Cardiac muscle cell (in vitro differentiated cells and primary cell): ENCODE results near the gene ADAM12. TPM values are rescaled to one million over a fixed set of nuclear protein-coding genes. Genes with fewer than 3 reads are reported as not detected.

Source experiments
- DNase-seq, 2 donors: peaks; one replicate each; pipeline versions ENCODE4 v3.0.0 to v3.0.0-alpha.2; 2010 to 2017; ENCODE audit warnings: low read depth in 1 of 2, low spot score in 1 of 2
- H3K27ac ChIP-seq: fragments of 200-600 bp; sonication (generic); 2 replicates; pipeline ENCODE4 v1.5.1; 2016
- H3K27me3 ChIP-seq: fragments of 200-600 bp; sonication (generic); 2 replicates; pipeline ENCODE4 v1.6.0; 2016; ENCODE audit warnings: control low read depth
- H3K36me3 ChIP-seq: fragments of 200-600 bp; sonication (generic); 2 replicates; pipeline ENCODE4 v1.5.1; 2016; ENCODE audit warnings: control low read depth
- H3K4me1 ChIP-seq: fragments of 200-600 bp; sonication (generic); 2 replicates; pipeline ENCODE4 v1.8.1; 2017; ENCODE audit warnings: low read depth, mild to moderate bottlenecking, mixed run types
- H3K4me3 ChIP-seq: fragments of 200-600 bp; sonication (generic); 2 replicates; pipeline ENCODE4 v1.5.1; 2016; ENCODE audit warnings: mild to moderate bottlenecking
- H3K9me3 ChIP-seq: fragments of 200-600 bp; sonication (generic); 2 replicates; pipeline ENCODE4 v1.5.1; 2017; ENCODE audit warnings: low read depth, mild to moderate bottlenecking, control low read depth
- polyA plus RNA-seq: library from polyadenylated mRNA; unstranded; fragments of >200 nt; fragmentation: Nextera tagmentation; extraction: Ambion mirVana; gene quantifications from 2 replicates; pipeline ENCODE4 v1.2.1, GENCODE V29; 2016
- total RNA-seq: library from RNA; depleted of rRNA; stranded (reverse); fragments of >200 nt; gene quantifications from 2 replicates; pipeline ENCODE4 v1.2.3, GENCODE V29; 2016
- TF ChIP-seq, protein P1 (sequence below): IDR thresholded peaks from 2 replicates; pipeline ENCODE4 v1.5.1; 2012; ENCODE audit warnings: low read depth, mild to moderate bottlenecking, low read length

The ADAM12 gene
- total and polyA plus RNA-seq, 2 experiments from 2014 or later, result 0.18 to 1.1 TPM

DNA sequence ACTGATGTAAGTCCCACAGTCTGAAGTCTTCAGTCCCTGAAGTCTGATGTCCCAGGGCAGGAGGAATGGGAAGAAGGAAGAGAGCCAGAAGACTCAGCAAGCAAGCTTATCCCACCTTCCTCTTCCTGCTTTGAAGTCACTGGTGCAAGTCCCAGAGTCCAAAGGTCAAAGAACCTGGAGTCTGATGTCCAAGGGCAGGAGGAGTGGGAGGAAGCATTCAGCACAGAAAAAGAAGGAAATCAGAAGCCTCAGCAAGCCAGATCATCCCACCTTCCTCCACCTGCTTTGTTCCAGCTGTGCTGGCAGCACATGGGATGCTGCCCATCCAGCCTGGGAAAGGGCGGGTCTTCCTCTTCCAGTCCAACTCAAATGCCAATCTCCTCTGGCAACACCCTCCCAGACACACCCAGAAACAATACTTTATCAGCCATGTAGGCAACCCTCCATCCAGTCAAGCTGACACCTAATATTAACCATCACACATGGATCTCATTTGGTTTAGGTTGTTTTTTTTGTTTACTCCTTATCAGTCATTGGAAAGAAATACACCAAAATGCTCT is 50.9 kb downstream of the ADAM12 start:
- peaks cover 50% of the 10 kb centered on the region for H3K27me3 ChIP-seq
- DNase-seq, result no peak
- no peak overlapping the region for H3K27ac ChIP-seq
- H3K4me3 ChIP-seq, result no peak overlapping the region
- no peaks in the 10 kb centered on the region for H3K9me3 ChIP-seq
- peaks cover 3% of the 10 kb centered on the region for H3K4me1 ChIP-seq
- TF ChIP-seq, protein P1, sequence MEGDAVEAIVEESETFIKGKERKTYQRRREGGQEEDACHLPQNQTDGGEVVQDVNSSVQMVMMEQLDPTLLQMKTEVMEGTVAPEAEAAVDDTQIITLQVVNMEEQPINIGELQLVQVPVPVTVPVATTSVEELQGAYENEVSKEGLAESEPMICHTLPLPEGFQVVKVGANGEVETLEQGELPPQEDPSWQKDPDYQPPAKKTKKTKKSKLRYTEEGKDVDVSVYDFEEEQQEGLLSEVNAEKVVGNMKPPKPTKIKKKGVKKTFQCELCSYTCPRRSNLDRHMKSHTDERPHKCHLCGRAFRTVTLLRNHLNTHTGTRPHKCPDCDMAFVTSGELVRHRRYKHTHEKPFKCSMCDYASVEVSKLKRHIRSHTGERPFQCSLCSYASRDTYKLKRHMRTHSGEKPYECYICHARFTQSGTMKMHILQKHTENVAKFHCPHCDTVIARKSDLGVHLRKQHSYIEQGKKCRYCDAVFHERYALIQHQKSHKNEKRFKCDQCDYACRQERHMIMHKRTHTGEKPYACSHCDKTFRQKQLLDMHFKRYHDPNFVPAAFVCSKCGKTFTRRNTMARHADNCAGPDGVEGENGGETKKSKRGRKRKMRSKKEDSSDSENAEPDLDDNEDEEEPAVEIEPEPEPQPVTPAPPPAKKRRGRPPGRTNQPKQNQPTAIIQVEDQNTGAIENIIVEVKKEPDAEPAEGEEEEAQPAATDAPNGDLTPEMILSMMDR, result no peak
- H3K36me3 ChIP-seq, result no peaks in the 10 kb centered on the region

DNA sequence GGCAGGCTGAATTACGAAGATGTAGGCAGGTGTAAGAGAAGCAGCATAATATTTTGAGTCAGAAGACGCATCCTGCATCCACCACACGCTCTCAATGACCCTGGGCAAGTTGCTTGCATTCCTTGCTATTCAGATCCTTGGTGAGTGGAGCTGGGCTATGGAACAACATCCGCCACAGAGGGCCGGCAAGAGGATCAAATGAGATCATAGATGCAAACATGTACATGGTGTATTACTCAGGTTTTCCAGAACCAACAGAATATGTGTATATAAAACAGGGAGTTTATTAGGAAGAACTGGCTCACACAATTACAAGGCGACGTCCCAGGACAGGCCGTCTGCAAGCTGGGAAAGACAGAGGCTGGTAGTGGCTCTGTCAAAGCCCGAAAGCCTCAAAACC is 51.5 kb downstream of the ADAM12 start:
- Histone ChIP-seq H3K9me3 (no peaks in the 10 kb centered on the region), H3K4me1 (peaks cover 3% of the 10 kb centered on the region), H3K36me3 (no peaks in the 10 kb centered on the region), H3K27ac (no peak overlapping the region), H3K4me3 (no peak overlapping the region), H3K27me3 (peaks cover 52% of the 10 kb centered on the region)
- DNase-seq, result no peak
- TF ChIP-seq, protein P1, result no peak

DNA sequence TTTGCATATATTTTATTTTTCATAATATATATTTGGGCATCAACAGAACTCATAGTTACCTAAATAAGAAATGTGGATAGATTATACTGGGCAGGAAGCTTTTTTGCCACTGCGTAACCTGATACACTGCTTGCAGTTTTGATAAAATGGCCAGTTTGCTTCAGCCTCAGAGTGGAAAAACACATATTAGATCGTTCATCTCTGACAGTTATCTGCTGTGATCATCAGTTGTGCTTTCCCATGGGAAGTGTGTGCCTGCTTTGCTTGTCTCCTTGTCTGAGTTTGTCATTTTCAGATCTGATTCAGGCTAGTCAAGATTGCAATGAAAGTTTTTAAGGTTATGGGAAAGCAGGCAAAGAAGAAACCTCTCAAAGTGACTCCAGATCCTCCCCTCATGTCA is 54.0 kb downstream of the ADAM12 start:
- Histone ChIP-seq H3K27me3 (peaks cover 56% of the 10 kb centered on the region), H3K27ac (no peak overlapping the region), H3K9me3 (no peaks in the 10 kb centered on the region), H3K4me1 (peaks cover 3% of the 10 kb centered on the region), H3K4me3 (no peak overlapping the region), H3K36me3 (no peaks in the 10 kb centered on the region)
- TF ChIP-seq, protein P1, result no peak
- DNase-seq, result no peak

DNA sequence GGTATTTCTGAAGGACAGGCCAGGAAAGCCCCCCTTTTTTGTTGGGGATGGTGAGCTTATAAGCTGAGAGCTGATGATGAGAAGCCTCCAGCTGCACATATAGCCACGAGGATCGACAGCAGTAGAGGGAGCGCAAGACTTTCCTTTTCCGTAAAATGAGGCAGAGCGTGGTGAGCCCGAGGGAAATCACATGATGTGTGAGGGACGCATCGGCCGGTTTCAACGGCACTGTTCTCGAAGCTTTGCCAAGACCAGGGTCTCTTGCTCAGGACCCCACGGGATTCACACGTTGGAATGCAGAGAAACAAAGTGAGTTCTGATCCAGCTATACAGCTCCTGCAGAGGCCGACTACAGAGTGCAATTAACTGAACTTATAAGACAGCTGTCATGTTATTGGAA is 55.7 kb downstream of the ADAM12 start:
- Histone ChIP-seq H3K27ac (no peak overlapping the region), H3K4me3 (no peak overlapping the region), H3K27me3 (peaks cover 50% of the 10 kb centered on the region), H3K4me1 (peaks cover 3% of the 10 kb centered on the region), H3K36me3 (no peaks in the 10 kb centered on the region), H3K9me3 (no peaks in the 10 kb centered on the region)
- DNase-seq, result no peak
- TF ChIP-seq, protein P1, result no peak

DNA sequence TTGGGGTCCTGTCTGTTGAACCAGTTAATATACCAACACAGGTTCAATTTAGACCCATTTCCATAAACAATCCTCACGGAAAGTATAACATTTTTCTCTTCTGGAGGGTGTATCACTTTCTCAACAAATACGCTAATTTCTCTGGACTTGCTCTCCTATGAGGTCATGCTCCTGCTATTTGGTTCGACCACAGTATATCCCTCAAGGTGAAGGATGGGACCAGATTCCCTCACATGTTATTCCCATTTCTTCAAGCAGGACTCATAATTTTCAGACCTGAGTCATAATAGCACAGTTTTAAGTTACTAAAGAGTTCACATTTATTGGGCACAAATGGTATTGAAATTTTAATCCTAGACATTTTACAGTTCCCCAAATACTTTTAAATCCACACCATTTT is 57.2 kb downstream of the ADAM12 start:
- no peak for DNase-seq
- H3K9me3 ChIP-seq, result no peaks in the 10 kb centered on the region
- H3K36me3 ChIP-seq, result no peaks in the 10 kb centered on the region
- peaks cover 3% of the 10 kb centered on the region for H3K4me1 ChIP-seq
- H3K27ac ChIP-seq, result no peak overlapping the region
- H3K27me3 ChIP-seq, result peaks cover 36% of the 10 kb centered on the region
- TF ChIP-seq, protein P1, result no peak
- no peak overlapping the region for H3K4me3 ChIP-seq

DNA sequence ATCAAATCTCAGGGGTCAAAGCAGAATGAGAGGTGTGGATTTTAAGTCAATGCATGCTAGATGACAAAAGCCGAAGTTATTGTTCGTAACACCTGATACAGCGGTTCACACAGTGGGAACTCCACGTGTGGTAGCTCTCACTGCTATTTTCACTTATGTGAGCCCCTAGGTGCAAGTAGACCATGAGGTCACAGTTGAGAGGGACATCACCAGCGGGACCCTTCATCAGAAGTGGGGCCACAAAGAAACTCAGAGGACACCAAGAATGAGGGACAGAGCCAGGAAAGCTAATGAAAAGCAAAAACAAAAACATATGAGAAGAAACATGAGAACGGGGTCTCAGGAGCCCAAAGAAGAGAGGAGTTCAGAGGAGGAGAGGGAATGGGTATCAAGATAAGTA is 63.5 kb downstream of the ADAM12 start:
- Histone ChIP-seq H3K36me3 (no peaks in the 10 kb centered on the region), H3K27ac (no peak overlapping the region), H3K27me3 (no peaks in the 10 kb centered on the region), H3K4me1 (peaks cover 9% of the 10 kb centered on the region), H3K9me3 (no peaks in the 10 kb centered on the region), H3K4me3 (no peak overlapping the region)
- no peak for DNase-seq
- TF ChIP-seq, protein P1, result no peak
